Activated CD4-positive, alpha-beta memory T cell treated with anti-CD3 and anti-CD28 coated beads, Interleukin-2, amount 10 ng/mL, durations not matched to agents 7 days and 5 days (primary cell): ENCODE results near the gene CAMK2G. TPM values are rescaled to one million over a fixed set of nuclear protein-coding genes. Genes with fewer than 3 reads are reported as not detected.

Experiments
- CTCF ChIA-PET: fragments of 350-600 bp; sonication (Branson Sonifier 250); formaldehyde crosslinking; loops from one replicate; lab custom pipeline; 2021; ENCODE audit warnings: antibody characterized with exemption, inconsistent platforms; lab: Charles Lee
- POLR2A ChIA-PET: fragments of 350-600 bp; sonication (Branson Sonifier 250); formaldehyde crosslinking; loops from one replicate; lab custom pipeline; 2021; ENCODE audit warnings: antibody characterized with exemption; lab: Charles Lee
- DNase-seq: peaks from one replicate; pipeline ENCODE4 v3.0.0-alpha.2; 2020
- H3K27ac Mint-ChIP-seq: one replicate; pipeline ENCODE4 v1.8.0; 2021; ENCODE audit warnings: mild to moderate bottlenecking, mixed read lengths
- H3K27me3 Mint-ChIP-seq: one replicate; pipeline ENCODE4 v1.8.0; 2021; ENCODE audit warnings: mixed read lengths
- H3K36me3 Mint-ChIP-seq: one replicate; pipeline ENCODE4 v1.8.0; 2021; ENCODE audit warnings: low read depth, mixed read lengths
- H3K4me1 Mint-ChIP-seq: one replicate; pipeline ENCODE4 v1.8.0; 2021; ENCODE audit warnings: mixed read lengths
- H3K4me3 Mint-ChIP-seq: one replicate; pipeline ENCODE4 v1.8.0; 2021; ENCODE audit warnings: mild to moderate bottlenecking, mixed read lengths
- H3K9me3 Mint-ChIP-seq: one replicate; pipeline ENCODE4 v1.8.0; 2021; ENCODE audit warnings: mixed read lengths
- total RNA-seq, 2 experiments: library from RNA; stranded (reverse); gene quantifications; one replicate each; pipeline ENCODE4 v1.2.3, GENCODE V29; 2021

Gene CAMK2G
- total RNA-seq, 2 experiments from 2014 or later, result 46.4 to 48.5 TPM

GRCh38 chr10:73763343-73763742, 111.0 kb downstream of the CAMK2G start:
- peaks cover 88% of the 10 kb centered on the region for H3K36me3 Mint-ChIP-seq
- peaks cover 66% of the 10 kb centered on the region for H3K4me1 Mint-ChIP-seq
- H3K27ac Mint-ChIP-seq, result peak overlapping the region; percentile 76
- H3K4me3 Mint-ChIP-seq, result no peak overlapping the region
- H3K9me3 Mint-ChIP-seq, result no peaks in the 10 kb centered on the region
- ChIA-PET CTCF (interaction anchor here (1.3 kb wide), 1 partner anchor 9 kb away, joined by 4 read pairs; no protein-coding TSS in a partner anchor), POLR2A (interaction anchor here (0.8 to 3.2 kb wide), 5 partner anchors 9 to 35 kb away, joined by 3 to 29 read pairs (median 5); partner anchors contain the start of genes CHCHD1 and SEC24C)
- DNase-seq, result no peak
- no peaks in the 10 kb centered on the region for H3K27me3 Mint-ChIP-seq

GRCh38 chr10:73762915-73763314, 111.4 kb downstream of the CAMK2G start:
- Mint-ChIP-seq H3K9me3 (no peaks in the 10 kb centered on the region), H3K27ac (peak overlapping the region; percentile 76), H3K4me1 (peaks cover 69% of the 10 kb centered on the region), H3K4me3 (no peak overlapping the region), H3K27me3 (no peaks in the 10 kb centered on the region), H3K36me3 (peaks cover 85% of the 10 kb centered on the region)
- ChIA-PET CTCF (interaction anchor here (1.3 kb wide), 1 partner anchor 10 kb away, joined by 4 read pairs; no protein-coding TSS in a partner anchor), POLR2A (interaction anchor here (0.8 to 3.2 kb wide), 7 partner anchors 10 to 48 kb away, joined by 3 to 29 read pairs (median 3); partner anchors contain the start of genes CHCHD1 and SEC24C)
- DNase-seq, result no peak

Other genes with a start within 250 kb of the CAMK2G start
- not detected for gene MYOZ1, start 233.1 kb downstream of the CAMK2G start, total RNA-seq
- not detected for gene SYNPO2L, start 218.5 kb downstream of the CAMK2G start, total RNA-seq
- gene AGAP5, start 176.4 kb downstream of the CAMK2G start, total RNA-seq, result 1 to 10 TPM; 8.1 to 9.3 TPM
- gene SEC24C, start 130.2 kb downstream of the CAMK2G start, total RNA-seq, result 100 to 1,000 TPM; 106 to 108 TPM
- gene CHCHD1, start 92.5 kb downstream of the CAMK2G start, total RNA-seq, result 10 to 100 TPM; 31.4 to 34.6 TPM
- 10 to 100 TPM; 88.0 to 92.2 TPM for gene ZSWIM8, start 88.9 kb downstream of the CAMK2G start, total RNA-seq
- 10 to 100 TPM; 58.3 to 58.4 TPM for gene NDST2, start 63.0 kb downstream of the CAMK2G start, total RNA-seq
- 1 to 10 TPM; 3.0 to 5.3 TPM for gene PLAU, start 36.6 kb upstream of the CAMK2G start, total RNA-seq
- gene VCL, start 123.6 kb upstream of the CAMK2G start, total RNA-seq, result 10 to 100 TPM; 70.1 to 71.8 TPM